Lower leg skin (tissue), 3 donors: ENCODE measurements around the gene NOM1.

Experiments used
- CTCF ChIP-seq, 3 donors: fragments of 450-650 bp; IDR thresholded peaks; one replicate each; pipeline ENCODE4 v1.5.1; 2016; ENCODE audit warnings: antibody characterized with exemption in 3 of 3, mild to moderate bottlenecking in 3 of 3, moderate library complexity in 2 of 3
- POLR2A ChIP-seq, 2 donors: fragments of 450-650 bp; IDR thresholded peaks; one replicate each; pipeline ENCODE4 v1.6.1; 2016 to 2017; ENCODE audit warnings: antibody characterized with exemption in 2 of 2, mild to moderate bottlenecking in 1 of 2, moderate library complexity in 1 of 2

- TF ChIP-seq CTCF (IDR thresholded peaks at IDR 0.05) (no peak), POLR2A (IDR thresholded peaks at IDR 0.05) (no peak)
These were observed 51.5 kb downstream of the NOM1 start for GRCh38 chr7:157000741-157001653.
